Glutamatergic neuron (in vitro differentiated cells): ENCODE results near the gene LRRC25. TPM values are rescaled to one million over a fixed set of nuclear protein-coding genes. Genes with fewer than 3 reads are reported as not detected.

Source experiments
- DNase-seq: peaks from one replicate; pipeline ENCODE4 v3.0.0; 2022
- H3K27ac Mint-ChIP-seq: one replicate; pipeline ENCODE4 v1.8.0; 2020; ENCODE audit warnings: mild to moderate bottlenecking, mixed read lengths, inconsistent platforms; ENCODE audit not compliant: unreplicated experiment
- H3K27me3 Mint-ChIP-seq: one replicate; pipeline ENCODE4 v1.8.0; 2020; ENCODE audit warnings: mild to moderate bottlenecking, moderate library complexity, mixed read lengths, inconsistent platforms; ENCODE audit not compliant: unreplicated experiment
- H3K36me3 Mint-ChIP-seq: one replicate; pipeline ENCODE4 v1.8.0; 2020; ENCODE audit warnings: mild to moderate bottlenecking, mixed read lengths, inconsistent platforms; ENCODE audit not compliant: unreplicated experiment
- H3K4me1 Mint-ChIP-seq: one replicate; pipeline ENCODE4 v1.8.0; 2020; ENCODE audit warnings: mild to moderate bottlenecking, low read depth, mixed read lengths, inconsistent platforms; ENCODE audit not compliant: unreplicated experiment
- H3K4me3 Mint-ChIP-seq: one replicate; pipeline ENCODE4 v1.8.0; 2020; ENCODE audit warnings: mild to moderate bottlenecking, mixed read lengths, inconsistent platforms; ENCODE audit not compliant: unreplicated experiment
- H3K9me3 Mint-ChIP-seq: one replicate; pipeline ENCODE4 v1.8.0; 2020; ENCODE audit warnings: mild to moderate bottlenecking, moderate library complexity, mixed read lengths, inconsistent platforms; ENCODE audit not compliant: unreplicated experiment
- total RNA-seq: library from RNA; stranded (reverse); fragmentation: NEBNext Ultra II Directional; extraction: Animal tissue kit (Norgen Biotek cat#: 25700); gene quantifications from one replicate; pipeline ENCODE4 v1.2.1, GENCODE V29; 2021; ENCODE audit not compliant: unreplicated experiment
- TF ChIP-seq, protein P1 (sequence below): fragments of 200-600 bp; sonication (generic); IDR thresholded peaks from one replicate; pipeline ENCODE4 v1.5.0; 2021; ENCODE audit not compliant: partially characterized antibody, unreplicated experiment

The LRRC25 gene
- total RNA-seq, 1 donor from 2014 or later, result not detected

DNA sequence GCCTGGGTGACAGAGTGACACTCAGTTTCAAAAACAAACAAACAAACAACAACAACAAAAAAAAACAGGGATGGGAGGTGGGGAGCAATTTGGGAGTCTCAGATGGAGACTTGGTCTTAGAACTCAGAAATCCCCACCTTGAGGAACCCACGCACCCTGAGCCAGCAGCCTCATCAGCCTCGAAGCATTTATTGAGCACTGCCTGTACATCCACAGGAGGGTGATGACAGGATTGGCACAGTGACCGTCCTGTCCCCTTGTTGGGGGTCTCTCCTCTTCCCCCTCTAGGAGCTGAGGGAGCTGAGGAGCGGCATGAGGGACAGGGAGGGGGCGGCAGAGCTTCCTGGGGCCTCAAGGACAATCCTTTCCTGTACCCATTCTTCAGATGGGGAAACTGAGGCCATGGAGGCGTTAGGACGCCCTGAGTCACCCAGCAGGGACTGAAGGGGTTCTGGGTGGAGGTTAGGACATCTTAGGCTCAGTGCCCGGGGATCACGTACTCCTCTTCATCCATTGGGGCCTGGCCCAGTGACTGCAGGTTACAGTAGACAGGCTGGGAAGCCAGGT is 5.8 kb downstream of the LRRC25 start:
- no peaks in the 10 kb centered on the region for H3K4me1 Mint-ChIP-seq
- DNase-seq, result no peak
- H3K36me3 Mint-ChIP-seq, result no peaks in the 10 kb centered on the region
- TF ChIP-seq, protein P1, sequence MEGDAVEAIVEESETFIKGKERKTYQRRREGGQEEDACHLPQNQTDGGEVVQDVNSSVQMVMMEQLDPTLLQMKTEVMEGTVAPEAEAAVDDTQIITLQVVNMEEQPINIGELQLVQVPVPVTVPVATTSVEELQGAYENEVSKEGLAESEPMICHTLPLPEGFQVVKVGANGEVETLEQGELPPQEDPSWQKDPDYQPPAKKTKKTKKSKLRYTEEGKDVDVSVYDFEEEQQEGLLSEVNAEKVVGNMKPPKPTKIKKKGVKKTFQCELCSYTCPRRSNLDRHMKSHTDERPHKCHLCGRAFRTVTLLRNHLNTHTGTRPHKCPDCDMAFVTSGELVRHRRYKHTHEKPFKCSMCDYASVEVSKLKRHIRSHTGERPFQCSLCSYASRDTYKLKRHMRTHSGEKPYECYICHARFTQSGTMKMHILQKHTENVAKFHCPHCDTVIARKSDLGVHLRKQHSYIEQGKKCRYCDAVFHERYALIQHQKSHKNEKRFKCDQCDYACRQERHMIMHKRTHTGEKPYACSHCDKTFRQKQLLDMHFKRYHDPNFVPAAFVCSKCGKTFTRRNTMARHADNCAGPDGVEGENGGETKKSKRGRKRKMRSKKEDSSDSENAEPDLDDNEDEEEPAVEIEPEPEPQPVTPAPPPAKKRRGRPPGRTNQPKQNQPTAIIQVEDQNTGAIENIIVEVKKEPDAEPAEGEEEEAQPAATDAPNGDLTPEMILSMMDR, result no peak
- peaks cover 1% of the 10 kb centered on the region for H3K9me3 Mint-ChIP-seq
- no peak overlapping the region for H3K4me3 Mint-ChIP-seq
- peaks cover 8% of the 10 kb centered on the region for H3K27me3 Mint-ChIP-seq
- H3K27ac Mint-ChIP-seq, result no peak overlapping the region

DNA sequence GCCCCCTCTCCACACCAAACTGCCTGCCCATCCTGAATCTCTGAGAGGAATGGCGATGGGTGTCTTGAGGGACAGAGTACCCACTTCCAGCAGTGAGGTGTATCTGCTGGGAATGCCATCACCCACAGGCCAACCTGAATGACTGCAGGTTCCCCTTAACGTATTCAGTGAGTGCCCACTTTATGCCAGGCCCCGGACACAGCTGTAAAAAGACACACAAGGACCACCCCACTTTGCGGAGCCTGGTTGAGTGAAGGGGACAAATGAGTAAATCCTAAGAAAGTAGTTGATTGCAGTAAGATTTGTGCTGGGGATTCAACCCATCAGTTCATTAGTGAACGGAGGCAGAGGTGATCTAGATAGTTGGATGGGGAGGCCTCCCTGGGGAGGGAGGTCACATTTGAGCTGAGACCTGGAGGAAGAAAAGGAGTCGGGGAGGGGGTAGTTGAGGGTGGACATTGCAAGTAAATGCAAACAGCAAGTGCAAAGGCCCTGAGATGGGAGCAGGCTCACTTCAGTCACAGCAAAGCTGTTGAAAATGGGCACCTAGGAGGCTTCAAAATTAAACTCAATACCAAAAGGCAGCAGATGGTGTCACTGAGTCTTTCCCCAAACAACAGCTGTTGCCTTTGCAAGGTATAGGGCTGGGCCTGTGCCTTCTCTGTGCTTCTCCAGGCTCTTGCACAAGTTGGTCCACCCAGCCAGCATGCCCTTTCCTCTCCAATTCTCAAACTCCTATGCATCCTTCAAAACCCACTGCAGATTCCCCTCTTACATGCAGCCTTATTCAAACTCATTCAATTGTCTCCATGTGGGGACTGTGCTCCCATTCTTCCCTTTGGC is 7.1 kb downstream of the LRRC25 start:
- peaks cover 1% of the 10 kb centered on the region for H3K9me3 Mint-ChIP-seq
- no peak overlapping the region for H3K4me3 Mint-ChIP-seq
- no peak overlapping the region for H3K27ac Mint-ChIP-seq
- no peaks in the 10 kb centered on the region for H3K4me1 Mint-ChIP-seq
- no peaks in the 10 kb centered on the region for H3K36me3 Mint-ChIP-seq
- TF ChIP-seq, protein P1, result no peak
- DNase-seq, result no peak
- H3K27me3 Mint-ChIP-seq, result peaks cover 8% of the 10 kb centered on the region

DNA sequence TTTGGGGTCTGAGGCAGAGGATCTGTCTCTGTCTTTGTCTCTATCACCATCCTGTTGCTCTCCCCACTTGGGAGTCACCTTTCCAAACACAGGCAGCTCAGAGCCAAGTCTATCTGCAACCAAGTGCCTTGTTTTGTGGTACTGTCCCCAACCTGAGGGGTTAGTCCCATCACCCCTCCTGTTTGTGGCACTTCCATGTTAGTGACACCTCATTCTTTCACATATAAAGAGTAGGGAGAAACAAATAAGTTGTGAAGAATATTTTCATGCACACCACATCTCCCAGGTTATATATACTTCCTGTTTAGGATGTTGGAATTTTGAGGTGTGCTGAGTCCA is 7.7 kb downstream of the LRRC25 start:
- no peaks in the 10 kb centered on the region for H3K36me3 Mint-ChIP-seq
- no peak for DNase-seq
- peaks cover 8% of the 10 kb centered on the region for H3K27me3 Mint-ChIP-seq
- no peak overlapping the region for H3K27ac Mint-ChIP-seq
- TF ChIP-seq, protein P1, result no peak
- no peaks in the 10 kb centered on the region for H3K4me1 Mint-ChIP-seq
- no peak overlapping the region for H3K4me3 Mint-ChIP-seq
- peaks cover 1% of the 10 kb centered on the region for H3K9me3 Mint-ChIP-seq

DNA sequence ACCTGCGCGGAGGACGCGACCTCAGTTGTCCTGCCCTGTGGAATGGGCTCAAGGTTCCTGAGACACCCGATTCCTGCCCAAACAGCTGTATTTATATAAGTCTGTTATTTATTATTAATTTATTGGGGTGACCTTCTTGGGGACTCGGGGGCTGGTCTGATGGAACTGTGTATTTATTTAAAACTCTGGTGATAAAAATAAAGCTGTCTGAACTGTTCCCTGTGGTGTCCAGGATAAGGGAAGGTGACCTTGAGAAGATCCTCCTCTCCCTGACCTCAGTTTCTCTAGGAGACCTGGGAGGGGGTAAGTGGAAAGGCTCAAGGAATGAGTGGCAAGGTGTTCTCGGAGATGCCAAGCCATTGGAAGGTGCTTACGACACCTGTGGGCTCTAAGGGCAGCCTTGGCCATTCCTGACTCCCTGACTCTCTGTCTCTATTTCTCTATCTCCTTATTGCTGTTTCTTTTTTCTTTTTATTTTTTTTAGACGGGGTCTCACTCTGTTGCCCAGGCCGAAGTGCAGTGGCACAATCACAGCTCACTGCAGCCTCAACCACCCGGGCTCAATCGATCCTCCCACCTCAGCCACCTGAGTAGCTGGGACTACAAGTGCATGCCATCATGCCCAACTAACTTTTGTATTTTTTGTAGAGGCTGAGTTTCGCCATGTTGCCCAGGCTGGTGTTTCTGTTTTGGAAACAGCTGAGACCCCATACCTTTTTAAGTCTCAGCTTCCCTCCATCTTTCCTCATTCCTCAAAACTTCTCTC is 8.3 kb downstream of the LRRC25 start:
- Mint-ChIP-seq H3K4me3 (no peak overlapping the region), H3K9me3 (peaks cover 1% of the 10 kb centered on the region), H3K27me3 (peaks cover 8% of the 10 kb centered on the region), H3K4me1 (peaks cover 3% of the 10 kb centered on the region), H3K27ac (no peak overlapping the region), H3K36me3 (no peaks in the 10 kb centered on the region)
- TF ChIP-seq, protein P1, result no peak
- no peak for DNase-seq
